HEK293T (cell line): ENCODE data around the gene SCYL2.

Experiments used
- BHLHE40 ChIP-seq: fragments of 450-650 bp; IDR thresholded peaks from 2 replicates; pipeline ENCODE4 v1.6.1; 2016; ENCODE audit warnings: mild to moderate bottlenecking, moderate library complexity, borderline replicate concordance
- CTBP1 ChIP-seq: fragments of 450-650 bp; IDR thresholded peaks from 2 replicates; pipeline ENCODE4 v1.6.1; 2016; ENCODE audit warnings: borderline replicate concordance
- FOXA1 ChIP-seq: fragments of 450-650 bp; IDR thresholded peaks from 2 replicates; pipeline ENCODE4 v1.6.1; 2016; ENCODE audit warnings: mild to moderate bottlenecking
- FOXM1 ChIP-seq: fragments of 450-650 bp; IDR thresholded peaks from 2 replicates; pipeline ENCODE4 v1.6.1; 2017; ENCODE audit warnings: mild to moderate bottlenecking, borderline replicate concordance
- HDGF ChIP-seq: fragments of 450-650 bp; IDR thresholded peaks from 2 replicates; pipeline ENCODE4 v1.6.1; 2017; ENCODE audit warnings: antibody characterized with exemption, borderline replicate concordance
- SP1 ChIP-seq: fragments of 450-650 bp; IDR thresholded peaks from 2 replicates; pipeline ENCODE4 v1.6.1; 2017
- SUZ12 ChIP-seq: fragments of 450-650 bp; IDR thresholded peaks from 2 replicates; pipeline ENCODE4 v1.6.1; 2016; ENCODE audit warnings: mild to moderate bottlenecking
- TARDBP ChIP-seq: fragments of 450-650 bp; IDR thresholded peaks from 2 replicates; pipeline ENCODE4 v1.6.1; 2016
- ZNF384 ChIP-seq: fragments of 450-650 bp; IDR thresholded peaks from 2 replicates; pipeline ENCODE4 v1.6.1; 2016

- TF ChIP-seq FOXA1 (no peak), SP1 (no peak), BHLHE40 (no peak), TARDBP (no peak), CTBP1 (no peak), FOXM1 (no peak), HDGF (no peak), ZNF384 (no peak), SUZ12 (no peak)
Observed at GRCh38 chr12:100364324-100364723, 97.3 kb downstream of the SCYL2 start.
